HEK293 (cell line): ENCODE measurements around the gene DHX16.

ENCODE experiments used
- HOXD13 ChIP-seq: sonication (generic); formaldehyde crosslinking; IDR thresholded peaks from 2 replicates; pipeline ENCODE4 v1.8.0; 2022; ENCODE audit warnings: missing genetic modification reagents, borderline replicate concordance
- KLF10 ChIP-seq: fragments of 450-650 bp; IDR thresholded peaks from 2 replicates; pipeline ENCODE4 v1.5.1; 2018; ENCODE audit warnings: missing biosample characterization, mild to moderate bottlenecking, missing genetic modification characterization
- KLF17 ChIP-seq: fragments of 450-650 bp; formaldehyde crosslinking; IDR thresholded peaks from 2 replicates; pipeline ENCODE4 v1.5.1; 2016; ENCODE audit warnings: missing biosample characterization, missing genetic modification characterization
- KLF7 ChIP-seq: fragments of 450-650 bp; formaldehyde crosslinking; IDR thresholded peaks from 2 replicates; pipeline ENCODE4 v1.5.1; 2016; ENCODE audit warnings: missing biosample characterization, missing genetic modification characterization, borderline replicate concordance
- KLF8 ChIP-seq: fragments of 450-650 bp; formaldehyde crosslinking; IDR thresholded peaks from 2 replicates; pipeline ENCODE4 v1.5.1; 2016; ENCODE audit warnings: missing biosample characterization, missing genetic modification characterization
- MEIS1 ChIP-seq: sonication (generic); formaldehyde crosslinking; IDR thresholded peaks from 2 replicates; pipeline ENCODE4 v1.8.1; 2022; ENCODE audit warnings: missing genetic modification reagents, mild to moderate bottlenecking, borderline replicate concordance
- SP2 ChIP-seq: fragments of 450-650 bp; formaldehyde crosslinking; IDR thresholded peaks from 2 replicates; pipeline ENCODE4 v1.5.1; 2016; ENCODE audit warnings: missing biosample characterization, missing genetic modification characterization
- SP3 ChIP-seq: fragments of 450-650 bp; formaldehyde crosslinking; IDR thresholded peaks from 2 replicates; pipeline ENCODE4 v1.5.1; 2016; ENCODE audit warnings: missing biosample characterization, missing genetic modification characterization
- YY1 ChIP-seq: fragments of 450-650 bp; formaldehyde crosslinking; IDR thresholded peaks from 2 replicates; pipeline ENCODE4 v1.5.1; 2018; ENCODE audit warnings: missing biosample characterization, missing genetic modification characterization
- YY2 ChIP-seq: fragments of 450-650 bp; formaldehyde crosslinking; IDR thresholded peaks from 2 replicates; pipeline ENCODE4 v1.5.1; 2016; ENCODE audit warnings: missing biosample characterization, missing genetic modification characterization
- ZBTB26 ChIP-seq: fragments of 450-650 bp; formaldehyde crosslinking; optimal IDR thresholded peaks from 2 replicates; pipeline ENCODE3; 2016; ENCODE audit warnings: missing biosample characterization, mild to moderate bottlenecking, missing genetic modification characterization
- ZBTB48 ChIP-seq: fragments of 450-650 bp; formaldehyde crosslinking; IDR thresholded peaks from 2 replicates; pipeline ENCODE4 v1.5.1; 2016; ENCODE audit warnings: missing biosample characterization, missing genetic modification characterization
- ZFP41 ChIP-seq: fragments of 450-650 bp; formaldehyde crosslinking; IDR thresholded peaks from 2 replicates; pipeline ENCODE4 v1.5.1; 2016; ENCODE audit warnings: missing biosample characterization, missing genetic modification characterization, borderline replicate concordance
- ZIC2 ChIP-seq: fragments of 450-650 bp; formaldehyde crosslinking; IDR thresholded peaks from 2 replicates; pipeline ENCODE4 v1.5.1; 2016; ENCODE audit warnings: missing biosample characterization, missing genetic modification characterization
- ZNF148 ChIP-seq: fragments of 450-650 bp; formaldehyde crosslinking; IDR thresholded peaks from 2 replicates; pipeline ENCODE4 v1.5.0; 2017; ENCODE audit warnings: missing biosample characterization, missing genetic modification characterization, borderline replicate concordance
- ZNF274 ChIP-seq, 2 experiments: fragments of 200-500 bp in 1 of 2; fragments of 450-650 bp in 1 of 2; sonication (Bioruptor generic) in 1 of 2; formaldehyde crosslinking in 1 of 2; IDR thresholded peaks; 2 replicates each; pipeline versions ENCODE4 v1.5.1 to v1.6.1; 2014 to 2016; ENCODE audit warnings: borderline replicate concordance in 1 of 2, inconsistent platforms in 1 of 2, low read length in 1 of 2, missing biosample characterization in 1 of 2, missing genetic modification characterization in 1 of 2
- ZNF404 ChIP-seq: fragments of 450-650 bp; formaldehyde crosslinking; IDR thresholded peaks from 2 replicates; pipeline ENCODE4 v1.5.1; 2017; ENCODE audit warnings: missing biosample characterization, missing genetic modification characterization
- ZNF416 ChIP-seq: fragments of 450-650 bp; formaldehyde crosslinking; IDR thresholded peaks from 2 replicates; pipeline ENCODE4 v1.5.1; 2016; ENCODE audit warnings: missing biosample characterization, missing genetic modification characterization
- ZNF433 ChIP-seq: fragments of 450-650 bp; formaldehyde crosslinking; IDR thresholded peaks from 2 replicates; pipeline ENCODE4 v1.5.1; 2016; ENCODE audit warnings: missing biosample characterization, missing genetic modification characterization, low read depth
- ZNF529 ChIP-seq: fragments of 450-650 bp; formaldehyde crosslinking; IDR thresholded peaks from 2 replicates; pipeline ENCODE4 v1.5.1; 2017; ENCODE audit warnings: missing genetic modification characterization, missing biosample characterization; ENCODE audit not compliant: insufficient replicate concordance
- ZNF585B ChIP-seq: fragments of 450-650 bp; formaldehyde crosslinking; IDR thresholded peaks from 2 replicates; pipeline ENCODE4 v1.5.1; 2016; ENCODE audit warnings: missing biosample characterization, missing genetic modification characterization
- ZNF610 ChIP-seq: fragments of 450-650 bp; formaldehyde crosslinking; IDR thresholded peaks from 2 replicates; pipeline ENCODE4 v1.5.1; 2016; ENCODE audit warnings: missing biosample characterization, missing genetic modification characterization, borderline replicate concordance
- ZNF629 ChIP-seq: fragments of 450-650 bp; formaldehyde crosslinking; IDR thresholded peaks from 2 replicates; pipeline ENCODE4 v1.5.1; 2017; ENCODE audit warnings: missing biosample characterization, missing genetic modification characterization
- ZNF660 ChIP-seq: fragments of 450-650 bp; IDR thresholded peaks from 2 replicates; pipeline ENCODE4 v1.5.1; 2018; ENCODE audit warnings: missing biosample characterization, mild to moderate bottlenecking, missing genetic modification characterization
- ZNF707 ChIP-seq: fragments of 450-650 bp; formaldehyde crosslinking; IDR thresholded peaks from 2 replicates; pipeline ENCODE4 v1.5.1; 2016; ENCODE audit warnings: missing biosample characterization, missing genetic modification characterization
- ZNF76 ChIP-seq: fragments of 450-650 bp; formaldehyde crosslinking; IDR thresholded peaks from 2 replicates; pipeline ENCODE4; 2016; ENCODE audit warnings: low read depth, missing biosample characterization, missing genetic modification characterization, borderline replicate concordance
- ZSCAN30 ChIP-seq: fragments of 450-650 bp; IDR thresholded peaks from 2 replicates; pipeline ENCODE4 v1.5.1; 2018; ENCODE audit warnings: missing biosample characterization, mild to moderate bottlenecking, missing genetic modification characterization, moderate library complexity
- TF ChIP-seq, protein P1 (sequence below): fragments of 450-650 bp; formaldehyde crosslinking; IDR thresholded peaks from 2 replicates; pipeline ENCODE4 v1.5.1; 2016; ENCODE audit warnings: missing biosample characterization, missing genetic modification characterization
- TF ChIP-seq, protein P2 (sequence below): fragments of 450-650 bp; formaldehyde crosslinking; IDR thresholded peaks from 2 replicates; pipeline ENCODE4 v1.5.1; 2016; ENCODE audit warnings: missing biosample characterization, missing genetic modification characterization
- TF ChIP-seq, protein P3 (sequence below): fragments of 450-650 bp; formaldehyde crosslinking; IDR thresholded peaks from 2 replicates; pipeline ENCODE4 v1.5.1; 2016; ENCODE audit warnings: missing biosample characterization, missing genetic modification characterization

DHX16 gene

DNA sequence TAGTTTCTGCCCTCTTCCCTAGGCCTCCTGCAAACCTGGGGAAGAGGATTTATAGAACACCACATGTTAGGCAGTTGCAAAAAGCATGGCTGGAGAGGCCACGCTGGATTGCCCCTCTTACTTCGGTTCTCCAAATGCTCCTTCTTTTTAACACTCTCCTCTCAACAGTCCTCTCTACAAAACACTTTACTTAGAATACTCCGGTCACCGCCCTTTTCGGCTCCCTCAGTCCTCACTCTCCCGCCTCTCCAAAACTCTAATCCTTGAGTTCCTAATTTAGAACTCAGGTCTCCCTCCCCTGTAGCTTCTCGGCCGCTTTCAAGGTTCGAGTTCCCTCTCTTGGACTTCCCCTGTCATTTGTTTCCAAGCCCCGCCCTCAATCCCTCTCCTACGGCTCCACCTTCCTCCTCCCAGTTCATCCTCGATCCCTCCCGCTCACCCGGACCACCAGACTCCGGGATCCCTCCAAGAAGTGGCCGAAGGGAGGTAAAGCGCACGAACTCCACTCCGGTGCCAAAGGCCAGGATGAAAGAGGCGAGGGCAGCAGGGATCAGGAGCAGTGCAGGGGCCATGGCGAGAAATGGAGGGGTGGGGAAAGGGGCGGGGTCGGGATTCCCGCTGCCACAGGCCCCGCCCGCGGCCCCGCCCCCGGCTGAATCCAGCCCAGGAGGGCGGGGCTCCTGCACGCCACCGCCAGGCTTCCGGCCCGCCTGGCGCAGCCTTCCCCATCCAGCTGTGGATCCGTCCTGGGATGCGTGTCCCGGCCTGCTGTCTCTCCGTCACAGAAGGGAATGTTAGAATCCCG, 17.8 kb upstream of the DHX16 start, which contains the start of gene NRM (continued):
- TF ChIP-seq ZNF148 (tag by site-specific recombination): no peak
- TF ChIP-seq ZBTB26 (tag by site-specific recombination): peak; percentile 44
- TF ChIP-seq ZNF433 (tag by site-specific recombination): no peak
- no peak for TF ChIP-seq ZSCAN30 (tag by site-specific recombination)
- TF ChIP-seq ZNF529 (tag by site-specific recombination): no peak
- peak; percentile 86 for TF ChIP-seq KLF10
- no peak for TF ChIP-seq YY2 (tag by site-specific recombination)
- TF ChIP-seq, protein P1, sequence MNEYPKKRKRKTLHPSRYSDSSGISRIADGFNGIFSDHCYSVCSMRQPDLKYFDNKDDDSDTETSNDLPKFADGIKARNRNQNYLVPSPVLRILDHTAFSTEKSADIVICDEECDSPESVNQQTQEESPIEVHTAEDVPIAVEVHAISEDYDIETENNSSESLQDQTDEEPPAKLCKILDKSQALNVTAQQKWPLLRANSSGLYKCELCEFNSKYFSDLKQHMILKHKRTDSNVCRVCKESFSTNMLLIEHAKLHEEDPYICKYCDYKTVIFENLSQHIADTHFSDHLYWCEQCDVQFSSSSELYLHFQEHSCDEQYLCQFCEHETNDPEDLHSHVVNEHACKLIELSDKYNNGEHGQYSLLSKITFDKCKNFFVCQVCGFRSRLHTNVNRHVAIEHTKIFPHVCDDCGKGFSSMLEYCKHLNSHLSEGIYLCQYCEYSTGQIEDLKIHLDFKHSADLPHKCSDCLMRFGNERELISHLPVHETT (tag by site-specific recombination): no peak
- peak; percentile 98 for TF ChIP-seq SP3 (tag by site-specific recombination)
- TF ChIP-seq, protein P2, sequence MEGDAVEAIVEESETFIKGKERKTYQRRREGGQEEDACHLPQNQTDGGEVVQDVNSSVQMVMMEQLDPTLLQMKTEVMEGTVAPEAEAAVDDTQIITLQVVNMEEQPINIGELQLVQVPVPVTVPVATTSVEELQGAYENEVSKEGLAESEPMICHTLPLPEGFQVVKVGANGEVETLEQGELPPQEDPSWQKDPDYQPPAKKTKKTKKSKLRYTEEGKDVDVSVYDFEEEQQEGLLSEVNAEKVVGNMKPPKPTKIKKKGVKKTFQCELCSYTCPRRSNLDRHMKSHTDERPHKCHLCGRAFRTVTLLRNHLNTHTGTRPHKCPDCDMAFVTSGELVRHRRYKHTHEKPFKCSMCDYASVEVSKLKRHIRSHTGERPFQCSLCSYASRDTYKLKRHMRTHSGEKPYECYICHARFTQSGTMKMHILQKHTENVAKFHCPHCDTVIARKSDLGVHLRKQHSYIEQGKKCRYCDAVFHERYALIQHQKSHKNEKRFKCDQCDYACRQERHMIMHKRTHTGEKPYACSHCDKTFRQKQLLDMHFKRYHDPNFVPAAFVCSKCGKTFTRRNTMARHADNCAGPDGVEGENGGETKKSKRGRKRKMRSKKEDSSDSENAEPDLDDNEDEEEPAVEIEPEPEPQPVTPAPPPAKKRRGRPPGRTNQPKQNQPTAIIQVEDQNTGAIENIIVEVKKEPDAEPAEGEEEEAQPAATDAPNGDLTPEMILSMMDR: no peak
- peak; percentile 87 for TF ChIP-seq ZBTB48 (tag by site-specific recombination)
- TF ChIP-seq HOXD13 (CRISPR knock-in tag): no peak
- TF ChIP-seq ZNF610 (tag by site-specific recombination): no peak
- peak; percentile 96 for TF ChIP-seq KLF8 (tag by site-specific recombination)
- TF ChIP-seq ZIC2 (tag by site-specific recombination): peak; percentile 53
- no peak for TF ChIP-seq ZNF707 (tag by site-specific recombination)
- TF ChIP-seq, protein P3, sequence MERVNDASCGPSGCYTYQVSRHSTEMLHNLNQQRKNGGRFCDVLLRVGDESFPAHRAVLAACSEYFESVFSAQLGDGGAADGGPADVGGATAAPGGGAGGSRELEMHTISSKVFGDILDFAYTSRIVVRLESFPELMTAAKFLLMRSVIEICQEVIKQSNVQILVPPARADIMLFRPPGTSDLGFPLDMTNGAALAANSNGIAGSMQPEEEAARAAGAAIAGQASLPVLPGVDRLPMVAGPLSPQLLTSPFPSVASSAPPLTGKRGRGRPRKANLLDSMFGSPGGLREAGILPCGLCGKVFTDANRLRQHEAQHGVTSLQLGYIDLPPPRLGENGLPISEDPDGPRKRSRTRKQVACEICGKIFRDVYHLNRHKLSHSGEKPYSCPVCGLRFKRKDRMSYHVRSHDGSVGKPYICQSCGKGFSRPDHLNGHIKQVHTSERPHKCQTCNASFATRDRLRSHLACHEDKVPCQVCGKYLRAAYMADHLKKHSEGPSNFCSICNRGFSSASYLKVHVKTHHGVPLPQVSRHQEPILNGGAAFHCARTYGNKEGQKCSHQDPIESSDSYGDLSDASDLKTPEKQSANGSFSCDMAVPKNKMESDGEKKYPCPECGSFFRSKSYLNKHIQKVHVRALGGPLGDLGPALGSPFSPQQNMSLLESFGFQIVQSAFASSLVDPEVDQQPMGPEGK (tag by site-specific recombination): peak; percentile 85
- no peak for TF ChIP-seq ZNF585B (tag by site-specific recombination)
- TF ChIP-seq ZNF404 (tag by site-specific recombination): no peak
- peak; percentile 16; the same call in 1 of the 2 replicates for TF ChIP-seq ZNF629 (tag by site-specific recombination)
- TF ChIP-seq SP2 (tag by site-specific recombination): peak; percentile 89
- no peak for TF ChIP-seq MEIS1 (CRISPR knock-in tag)
- TF ChIP-seq KLF17 (tag by site-specific recombination): 0 out of 2 replicates have a peak, but pooled peaks have one; percentile 8
- TF ChIP-seq ZNF76 (tag by site-specific recombination): no peak
- no peak for TF ChIP-seq ZNF416 (tag by site-specific recombination)
- peak; percentile 46; the same call in 1 of the 2 replicates for TF ChIP-seq KLF7 (tag by site-specific recombination)
- no peak for TF ChIP-seq ZNF274 (IDR thresholded peaks at IDR 0.05; ENCODE audit: low read length)
- no peak for TF ChIP-seq ZNF274 (tag by site-specific recombination; IDR thresholded peaks at IDR 0.05; ENCODE audit: borderline replicate concordance)
- TF ChIP-seq YY1 (tag by site-specific recombination): 0 out of 2 replicates have a peak, but pooled peaks have one; percentile 28
- no peak for TF ChIP-seq ZFP41
- peak; percentile 77 for TF ChIP-seq ZNF660 (tag by site-specific recombination)
